Transverse colon (tissue), 4 donors: ENCODE data around the gene WDR19. TPM values are rescaled to one million over a fixed set of nuclear protein-coding genes. Genes with fewer than 3 reads are reported as not detected.

Source experiments
- DNase-seq: peaks from one replicate; pipeline ENCODE4 v3.0.0-alpha.2; 2019
- H3K27ac ChIP-seq, 4 donors: fragments of 200-600 bp; sonication (generic); 2 replicates each; pipeline ENCODE4 v1.5.1; 2016 to 2018; ENCODE audit warnings: inconsistent platforms in 4 of 4
- H3K27me3 ChIP-seq: fragments of 200-600 bp; sonication (generic); 2 replicates; pipeline ENCODE4 v1.5.1; 2017; ENCODE audit warnings: inconsistent platforms
- H3K36me3 ChIP-seq, 4 donors: fragments of 200-600 bp; sonication (generic); 2 replicates each; pipeline ENCODE4 v1.5.1; 2017 to 2019; ENCODE audit warnings: inconsistent platforms in 4 of 4
- H3K4me1 ChIP-seq, 4 donors: fragments of 200-600 bp; sonication (generic); 2 replicates each; pipeline ENCODE4 v1.5.1; 2017 to 2020; ENCODE audit warnings: inconsistent platforms in 4 of 4
- H3K4me3 ChIP-seq, 4 donors: fragments of 200-600 bp; sonication (generic); 1 replicate in 1 of 4; 2 replicates in 3 of 4; pipeline versions ENCODE4 v1.5.1 to v1.6.1; 2017 to 2019; ENCODE audit warnings: inconsistent platforms in 4 of 4
- H3K9me3 ChIP-seq, 2 donors: fragments of 200-600 bp; sonication (generic); 2 replicates each; pipeline ENCODE4 v1.5.1; 2017 to 2019; ENCODE audit warnings: inconsistent platforms in 2 of 2
- EP300 ChIP-seq: sonication (generic); formaldehyde crosslinking; IDR thresholded peaks from one replicate; pipeline ENCODE4 v1.6.1; 2017; ENCODE audit warnings: antibody characterized with exemption, low read depth
- POLR2A ChIP-seq: fragments of 450-650 bp; IDR thresholded peaks from one replicate; pipeline ENCODE4 v1.6.1; 2016; ENCODE audit warnings: antibody characterized with exemption, mild to moderate bottlenecking, moderate library complexity
- POLR2AphosphoS5 ChIP-seq, 3 donors: sonication (generic); formaldehyde crosslinking; IDR thresholded peaks; one replicate each; pipeline ENCODE4 v1.6.1; 2016; ENCODE audit warnings: antibody characterized with exemption in 3 of 3
- WGBS, 2 donors: methylation state at CpG; one replicate each; pipeline ENCODE4 v1.1.5; 2018; ENCODE audit warnings: low coverage in 1 of 2; 5-methylcytosine and 5-hydroxymethylcytosine counted together
- in situ Hi-C, 4 donors: fragments of 200-750 bp; cut with MboI; loops; one replicate each; pipeline versions ENCODE4 v1.15.0 to v1.15.1; 2017; ENCODE audit warnings: low sequenced_read_pairs in 3 of 4, low pct_ligation_motif_present in 1 of 4, low pct_unique_long_range_greater_than_20kb in 1 of 4
- intact Hi-C: fragments of 100-400 bp; cut with DNase I; formaldehyde crosslinking; loops from one replicate; pipeline ENCODE4 v1.15.1; 2023; ENCODE audit warnings: low total_unique reads
- total RNA-seq, 4 donors: library from RNA; depleted of rRNA; stranded (reverse); fragments of >200 nt; gene quantifications; one replicate each; pipeline ENCODE4 v1.1.0, GENCODE V29; 2016
- TF ChIP-seq, protein P1 (sequence below), 5 experiments: fragments of 200-600 bp in 3 of 5; fragments of 450-650 bp in 2 of 5; sonication (generic) in 3 of 5; IDR thresholded peaks; 1 replicate in 2 of 5; 2 replicates in 3 of 5; pipeline ENCODE4 v1.5.1; 2016 to 2017; ENCODE audit warnings: antibody characterized with exemption in 5 of 5, inconsistent platforms in 3 of 5, mild to moderate bottlenecking in 2 of 5, moderate library complexity in 1 of 5

The WDR19 gene
- total RNA-seq, 4 donors from 2014 or later: 10.4 to 92.9 (median 36.4) TPM

DNA sequence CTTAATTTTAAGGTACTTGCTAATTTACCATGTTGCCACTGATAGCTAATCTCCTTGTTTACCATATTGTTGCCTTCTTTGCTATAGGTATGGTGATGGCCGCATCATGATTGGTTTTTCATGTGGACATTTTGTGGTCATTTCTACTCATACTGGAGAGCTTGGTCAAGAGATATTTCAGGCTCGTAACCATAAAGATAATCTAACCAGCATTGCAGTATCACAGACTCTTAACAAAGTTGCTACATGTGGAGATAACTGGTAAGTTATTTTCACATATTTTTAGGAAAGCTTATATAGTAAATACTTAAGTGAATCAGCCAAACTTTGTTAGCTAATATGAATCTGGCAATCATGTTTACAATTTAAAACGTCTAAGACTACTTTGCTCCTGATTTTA, 23.1 kb downstream of the WDR19 start:
- Histone ChIP-seq H3K4me1 (no peaks in the 10 kb centered on the region), H3K9me3 (no peaks in the 10 kb centered on the region), H3K4me3 (no peak overlapping the region), H3K27me3 (no peaks in the 10 kb centered on the region), H3K27ac (no peak overlapping the region), H3K36me3 (peaks cover 0 to 7% (median 3%) of the 10 kb centered on the region in 4 donors)
- intact Hi-C loops (loop anchor here (5.0 kb wide), 1 partner anchor 477 kb away; no protein-coding TSS in a partner anchor), in situ Hi-C loops (no loop called here)
- no peak for TF ChIP-seq POLR2AphosphoS5 (IDR thresholded peaks at IDR 0.05)
- no peak for TF ChIP-seq POLR2A
- no peak for TF ChIP-seq EP300
- TF ChIP-seq, protein P1, sequence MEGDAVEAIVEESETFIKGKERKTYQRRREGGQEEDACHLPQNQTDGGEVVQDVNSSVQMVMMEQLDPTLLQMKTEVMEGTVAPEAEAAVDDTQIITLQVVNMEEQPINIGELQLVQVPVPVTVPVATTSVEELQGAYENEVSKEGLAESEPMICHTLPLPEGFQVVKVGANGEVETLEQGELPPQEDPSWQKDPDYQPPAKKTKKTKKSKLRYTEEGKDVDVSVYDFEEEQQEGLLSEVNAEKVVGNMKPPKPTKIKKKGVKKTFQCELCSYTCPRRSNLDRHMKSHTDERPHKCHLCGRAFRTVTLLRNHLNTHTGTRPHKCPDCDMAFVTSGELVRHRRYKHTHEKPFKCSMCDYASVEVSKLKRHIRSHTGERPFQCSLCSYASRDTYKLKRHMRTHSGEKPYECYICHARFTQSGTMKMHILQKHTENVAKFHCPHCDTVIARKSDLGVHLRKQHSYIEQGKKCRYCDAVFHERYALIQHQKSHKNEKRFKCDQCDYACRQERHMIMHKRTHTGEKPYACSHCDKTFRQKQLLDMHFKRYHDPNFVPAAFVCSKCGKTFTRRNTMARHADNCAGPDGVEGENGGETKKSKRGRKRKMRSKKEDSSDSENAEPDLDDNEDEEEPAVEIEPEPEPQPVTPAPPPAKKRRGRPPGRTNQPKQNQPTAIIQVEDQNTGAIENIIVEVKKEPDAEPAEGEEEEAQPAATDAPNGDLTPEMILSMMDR (IDR thresholded peaks at IDR 0.05): no peak
- DNase-seq: no peak
- 91 to 94% methylated on average over 3 of the region's 3 CpGs for WGBS, 2 donors

DNA sequence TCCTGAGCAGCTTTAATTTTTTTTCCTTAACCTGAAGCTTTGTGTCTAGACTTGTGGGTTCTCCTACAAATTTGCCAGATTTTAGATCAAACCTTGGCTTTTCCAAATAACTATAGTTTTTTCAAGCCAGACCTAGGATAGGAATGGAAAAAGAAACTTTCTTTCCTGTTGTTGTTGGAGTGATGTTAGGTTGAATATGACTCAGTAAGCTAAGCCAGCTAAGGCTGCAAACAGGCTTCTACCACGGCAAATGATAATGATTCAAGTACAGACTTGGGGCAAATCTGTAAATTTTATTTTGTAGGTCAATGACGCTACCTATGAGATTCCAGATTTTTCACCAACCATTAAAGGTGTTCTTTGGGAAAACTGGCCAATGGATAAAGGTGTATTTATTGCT, 45.6 kb downstream of the WDR19 start:
- Histone ChIP-seq H3K27ac (no peak overlapping the region), H3K4me1 (no peaks in the 10 kb centered on the region), H3K36me3 (no peaks in the 10 kb centered on the region), H3K4me3 (no peak overlapping the region), H3K9me3 (no peaks in the 10 kb centered on the region), H3K27me3 (no peaks in the 10 kb centered on the region)
- TF ChIP-seq POLR2AphosphoS5 (IDR thresholded peaks at IDR 0.05) (no peak), POLR2A (no peak), EP300 (no peak)
- TF ChIP-seq, protein P1 (IDR thresholded peaks at IDR 0.05): no peak
- WGBS, 2 donors: 59 to 96% methylated on average over 2 of the region's 2 CpGs
- no peak for DNase-seq
- in situ Hi-C loops: no loop called here
- intact Hi-C loops: no loop called here

DNA sequence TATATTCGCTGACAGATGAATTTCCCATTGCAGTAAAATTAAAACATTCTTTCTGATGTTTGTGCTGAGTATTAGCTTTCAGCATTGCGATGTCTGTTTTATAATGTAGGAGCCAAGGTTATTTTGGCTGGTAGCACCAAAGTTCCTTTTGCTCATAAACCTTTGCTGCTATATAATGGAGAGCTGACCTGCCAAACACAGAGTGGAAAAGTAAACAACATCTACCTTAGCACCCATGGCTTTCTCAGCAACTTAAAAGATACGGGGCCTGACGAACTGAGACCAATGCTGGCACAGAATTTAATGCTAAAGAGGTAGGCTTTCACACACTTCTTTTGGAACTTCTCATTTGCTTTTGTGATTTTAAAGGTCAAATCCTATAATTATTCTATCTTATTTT, 46.0 kb downstream of the WDR19 start:
- no peak overlapping the region for H3K27ac ChIP-seq
- intact Hi-C loops (no loop called here), in situ Hi-C loops (no loop called here)
- H3K4me1 ChIP-seq: no peaks in the 10 kb centered on the region
- H3K4me3 ChIP-seq: no peak overlapping the region
- H3K36me3 ChIP-seq: no peaks in the 10 kb centered on the region
- WGBS, 2 donors: 58 to 71% methylated on average over 4 of the region's 4 CpGs
- no peak for TF ChIP-seq EP300
- TF ChIP-seq, protein P1 (IDR thresholded peaks at IDR 0.05): no peak
- no peak for TF ChIP-seq POLR2AphosphoS5 (IDR thresholded peaks at IDR 0.05)
- no peak for TF ChIP-seq POLR2A
- no peak for DNase-seq
- H3K27me3 ChIP-seq: no peaks in the 10 kb centered on the region
- H3K9me3 ChIP-seq: no peaks in the 10 kb centered on the region

DNA sequence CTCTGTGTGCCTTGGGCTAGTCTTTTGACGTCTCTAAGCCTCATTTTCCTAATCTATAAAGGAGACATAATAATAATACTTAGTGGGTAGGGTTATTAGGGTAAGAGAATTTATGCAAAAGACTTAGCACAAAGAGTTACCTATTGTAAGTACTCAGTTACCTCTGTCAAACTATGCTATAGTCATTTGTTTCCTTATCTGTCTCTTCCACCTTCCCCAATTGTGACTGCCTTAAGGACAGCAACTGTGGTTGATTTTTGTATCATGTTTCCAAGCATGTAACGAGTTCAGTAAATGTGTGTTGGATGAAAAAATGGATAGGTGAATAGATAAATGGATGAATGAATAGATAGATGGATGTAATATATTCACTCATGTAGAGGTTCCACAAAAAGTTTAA, 48.1 kb downstream of the WDR19 start:
- intact Hi-C loops (no loop called here), in situ Hi-C loops (no loop called here)
- 93 to 100% methylated on average over 1 to 2 of the region's 2 CpGs for WGBS, 2 donors
- Histone ChIP-seq H3K36me3 (peaks cover 0 to 11% (median 0%) of the 10 kb centered on the region in 4 donors), H3K27ac (no peak overlapping the region), H3K4me3 (no peak overlapping the region), H3K27me3 (no peaks in the 10 kb centered on the region), H3K9me3 (no peaks in the 10 kb centered on the region), H3K4me1 (no peaks in the 10 kb centered on the region)
- no peak for DNase-seq
- TF ChIP-seq EP300 (no peak), POLR2AphosphoS5 (IDR thresholded peaks at IDR 0.05) (no peak), POLR2A (no peak)
- TF ChIP-seq, protein P1 (IDR thresholded peaks at IDR 0.05): no peak
